CD4-positive, alpha-beta T cell (primary cell): Measurements from ENCODE around the gene PI4KB. TPM values are rescaled to one million over a fixed set of nuclear protein-coding genes. Genes with fewer than 3 reads are reported as not detected.

Experiments
- ATAC-seq: fragments of 200-7000 bp; cut with Tn5 transposase; one replicate; pipeline ENCODE4 v1.10.0; 2022; ENCODE audit warnings: mild to moderate bottlenecking; ENCODE audit not compliant: poor library complexity
- CTCF ChIA-PET: fragments of 350-600 bp; sonication (Branson Sonifier 250); formaldehyde crosslinking; loops from one replicate; lab custom pipeline; 2021; ENCODE audit warnings: antibody characterized with exemption, inconsistent platforms; lab: Charles Lee
- POLR2A ChIA-PET: fragments of 350-600 bp; sonication (Branson Sonifier 250); formaldehyde crosslinking; loops from one replicate; lab custom pipeline; 2021; ENCODE audit warnings: antibody characterized with exemption, inconsistent platforms; lab: Charles Lee
- DNase-seq, 14 experiments: peaks; one replicate each; pipeline ENCODE4 v3.0.0-alpha.2; 2013 to 2020; ENCODE audit warnings: mixed read lengths in 2 of 14
- H3K27ac ChIP-seq, 2 donors: one replicate each; pipeline versions ENCODE4 v1.5.1 to v1.7.0; 2013; ENCODE audit warnings: low read length in 2 of 2, low read depth in 1 of 2, mild to moderate bottlenecking in 1 of 2
- H3K27me3 ChIP-seq, 2 experiments: 1 replicate in 1 of 2; 2 replicates in 1 of 2; pipeline versions ENCODE4 v1.6.1 to v1.7.0; 2013; ENCODE audit warnings: low read length in 2 of 2, control low read depth in 1 of 2, mild to moderate bottlenecking in 1 of 2, moderate library complexity in 1 of 2; ENCODE audit not compliant: insufficient read depth in 2 of 2, control insufficient read depth in 1 of 2
- H3K36me3 ChIP-seq: one replicate; pipeline ENCODE4 v1.6.1; 2013; ENCODE audit warnings: low read length, control low read depth; ENCODE audit not compliant: insufficient read depth
- H3K4me1 ChIP-seq: one replicate; pipeline ENCODE4 v1.6.1; 2013; ENCODE audit warnings: low read length, control low read depth; ENCODE audit not compliant: insufficient read depth
- H3K4me3 ChIP-seq: one replicate; pipeline ENCODE4 v1.5.1; 2013; ENCODE audit warnings: mild to moderate bottlenecking, low read length, moderate library complexity
- H3K9me3 ChIP-seq, 2 experiments: 1 replicate in 1 of 2; 2 replicates in 1 of 2; pipeline versions ENCODE4 v1.6.1 to v1.7.0; 2013; ENCODE audit warnings: low read length in 2 of 2, mild to moderate bottlenecking in 2 of 2, control low read depth in 1 of 2, moderate library complexity in 1 of 2; ENCODE audit not compliant: control insufficient read depth in 1 of 2, insufficient read depth in 1 of 2
- H3K27ac Mint-ChIP-seq: one replicate; pipeline ENCODE4 v1.8.0; 2020; ENCODE audit warnings: mixed read lengths
- H3K27me3 Mint-ChIP-seq: one replicate; pipeline ENCODE4 v1.8.0; 2021; ENCODE audit warnings: mixed read lengths
- H3K36me3 Mint-ChIP-seq: one replicate; pipeline ENCODE4 v1.8.0; 2021; ENCODE audit warnings: low read depth, mixed read lengths
- H3K4me1 Mint-ChIP-seq: one replicate; pipeline ENCODE4 v1.8.0; 2021; ENCODE audit warnings: low read depth, mixed read lengths
- H3K4me3 Mint-ChIP-seq: one replicate; pipeline ENCODE4 v1.8.0; 2020; ENCODE audit warnings: mild to moderate bottlenecking, mixed read lengths
- H3K9me3 Mint-ChIP-seq: one replicate; pipeline ENCODE4 v1.8.0; 2020; ENCODE audit warnings: mixed read lengths
- CTCF ChIP-seq: fragments of 200-600 bp; IDR thresholded peaks from one replicate; pipeline ENCODE4 v1.8.0; 2022; ENCODE audit warnings: antibody characterized with exemption, mild to moderate bottlenecking
- intact Hi-C, 2 experiments: fragments of 100-400 bp; cut with DNase I in 1 of 2; cut with micrococcal nuclease in 1 of 2; formaldehyde crosslinking; loops; one replicate each; pipeline versions ENCODE4 v1.15.1 to v1.9.0; 2023 to 2025; cut with DNase I, micrococcal nuclease
- total RNA-seq, 174 experiments: library from RNA in 2 of 174; stranded (reverse) in 2 of 174; gene quantifications; one replicate each; pipeline ENCODE4 v1.2.3 and lab custom pipeline; 2021 to 2026

Gene PI4KB
- total RNA-seq, 2 experiments from 2014 or later: 50.2 to 51.0 TPM

GRCh38 chr1:151289080-151289935 lies 37.9 kb downstream of the PI4KB start:
- H3K36me3 Mint-ChIP-seq: peaks cover 68% of the 10 kb centered on the region
- TF ChIP-seq CTCF: no peak
- H3K27ac Mint-ChIP-seq: no peak overlapping the region
- DNase-seq: no peak
- ChIA-PET CTCF (no interaction called here), POLR2A (interaction anchor here (1.0 kb wide), 1 partner anchor 38 kb away, joined by 3 read pairs; the partner anchor contains the start of gene PI4KB)
- no peak for ATAC-seq
- intact Hi-C loops: no loop called here
- Histone ChIP-seq H3K4me1 (peaks cover 31% of the 10 kb centered on the region), H3K27me3 (no peaks in the 10 kb centered on the region), H3K9me3 (no peaks in the 10 kb centered on the region), H3K27ac (no peak overlapping the region), H3K36me3 (peaks cover 88% of the 10 kb centered on the region), H3K4me3 (no peak overlapping the region)
- no peak overlapping the region for H3K4me3 Mint-ChIP-seq
- H3K9me3 Mint-ChIP-seq: no peaks in the 10 kb centered on the region
- H3K4me1 Mint-ChIP-seq: peaks cover 20% of the 10 kb centered on the region
- no peaks in the 10 kb centered on the region for H3K27me3 Mint-ChIP-seq

DNA sequence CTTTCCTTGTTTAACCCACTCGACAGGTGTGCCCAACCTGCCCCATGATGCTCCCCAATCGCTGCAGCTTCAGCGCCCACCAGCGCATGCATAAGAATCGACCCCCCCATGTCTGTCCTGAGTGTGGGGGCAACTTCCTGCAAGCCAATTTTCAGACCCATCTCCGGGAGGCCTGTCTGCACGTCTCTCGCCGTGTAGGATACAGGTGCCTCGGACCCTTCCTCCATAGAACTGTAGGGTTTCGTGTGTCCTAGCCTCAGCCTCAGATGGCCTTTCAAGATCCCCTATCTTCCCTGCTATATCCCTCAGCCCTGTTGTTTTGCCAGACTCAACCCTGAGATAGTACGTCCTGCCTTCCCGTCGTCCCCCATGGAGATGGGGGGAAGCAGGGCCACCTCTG lies 38.7 kb downstream of the PI4KB start:
- H3K4me3 ChIP-seq: no peak overlapping the region
- H3K36me3 ChIP-seq: peaks cover 80% of the 10 kb centered on the region
- H3K27me3 ChIP-seq: no peaks in the 10 kb centered on the region
- peaks cover 39% of the 10 kb centered on the region for H3K4me1 ChIP-seq
- CTCF ChIA-PET: no interaction called here
- ATAC-seq (no peak), DNase-seq (no peak)
- no peak overlapping the region for H3K27ac ChIP-seq
- peaks cover 28% of the 10 kb centered on the region for H3K4me1 Mint-ChIP-seq
- H3K9me3 Mint-ChIP-seq: no peaks in the 10 kb centered on the region
- no peaks in the 10 kb centered on the region for H3K27me3 Mint-ChIP-seq
- H3K9me3 ChIP-seq: no peaks in the 10 kb centered on the region
- no peak overlapping the region for H3K27ac Mint-ChIP-seq
- H3K4me3 Mint-ChIP-seq: no peak overlapping the region
- peaks cover 68% of the 10 kb centered on the region for H3K36me3 Mint-ChIP-seq
- intact Hi-C loops: no loop called here
- no peak for TF ChIP-seq CTCF
- POLR2A ChIA-PET: no interaction called here

DNA sequence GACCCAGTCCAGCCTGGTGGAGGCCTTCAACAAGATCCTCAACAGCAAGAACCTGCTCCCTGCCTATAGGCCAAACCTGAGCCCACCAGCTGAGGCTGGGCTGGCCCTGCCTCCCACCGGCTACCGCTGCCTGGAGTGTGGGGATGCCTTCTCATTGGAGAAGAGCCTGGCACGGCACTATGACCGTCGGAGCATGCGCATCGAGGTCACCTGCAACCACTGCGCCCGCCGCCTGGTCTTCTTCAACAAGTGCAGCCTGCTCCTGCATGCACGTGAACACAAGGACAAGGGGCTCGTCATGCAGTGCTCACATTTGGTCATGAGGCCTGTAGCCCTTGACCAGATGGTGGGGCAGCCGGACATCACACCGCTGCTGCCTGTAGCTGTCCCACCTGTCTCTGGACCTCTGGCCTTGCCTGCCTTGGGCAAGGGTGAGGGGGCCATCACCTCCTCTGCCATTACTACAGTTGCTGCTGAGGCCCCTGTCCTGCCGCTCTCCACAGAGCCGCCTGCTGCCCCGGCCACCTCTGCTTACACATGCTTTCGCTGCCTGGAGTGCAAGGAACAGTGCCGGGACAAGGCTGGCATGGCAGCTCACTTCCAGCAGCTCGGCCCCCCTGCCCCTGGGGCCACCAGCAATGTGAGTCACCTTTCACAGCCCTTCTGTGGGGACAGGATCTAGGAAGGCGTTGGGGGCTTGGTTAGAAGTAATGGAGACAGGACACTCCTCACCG lies 39.3 kb downstream of the PI4KB start:
- peaks cover 44% of the 10 kb centered on the region for H3K4me1 ChIP-seq
- no peaks in the 10 kb centered on the region for H3K9me3 ChIP-seq
- ChIA-PET CTCF (no interaction called here), POLR2A (no interaction called here)
- no peaks in the 10 kb centered on the region for H3K27me3 ChIP-seq
- H3K27ac Mint-ChIP-seq: no peak overlapping the region
- peaks cover 75% of the 10 kb centered on the region for H3K36me3 ChIP-seq
- no peak overlapping the region for H3K27ac ChIP-seq
- no peak overlapping the region for H3K4me3 Mint-ChIP-seq
- no peaks in the 10 kb centered on the region for H3K27me3 Mint-ChIP-seq
- H3K4me3 ChIP-seq: no peak overlapping the region
- DNase-seq (no peak), ATAC-seq (no peak)
- TF ChIP-seq CTCF: no peak
- peaks cover 33% of the 10 kb centered on the region for H3K4me1 Mint-ChIP-seq
- peaks cover 68% of the 10 kb centered on the region for H3K36me3 Mint-ChIP-seq
- no peaks in the 10 kb centered on the region for H3K9me3 Mint-ChIP-seq
- intact Hi-C loops: no loop called here
